ENCODE measurements around the gene ACADVL.

ACADVL gene

GRCh38 chr17:7217113-7217987 lies 2.4 kb upstream of the ACADVL start:
- peak; percentile 79 for DNase-seq (ENCODE audit: low spot score)

DNA sequence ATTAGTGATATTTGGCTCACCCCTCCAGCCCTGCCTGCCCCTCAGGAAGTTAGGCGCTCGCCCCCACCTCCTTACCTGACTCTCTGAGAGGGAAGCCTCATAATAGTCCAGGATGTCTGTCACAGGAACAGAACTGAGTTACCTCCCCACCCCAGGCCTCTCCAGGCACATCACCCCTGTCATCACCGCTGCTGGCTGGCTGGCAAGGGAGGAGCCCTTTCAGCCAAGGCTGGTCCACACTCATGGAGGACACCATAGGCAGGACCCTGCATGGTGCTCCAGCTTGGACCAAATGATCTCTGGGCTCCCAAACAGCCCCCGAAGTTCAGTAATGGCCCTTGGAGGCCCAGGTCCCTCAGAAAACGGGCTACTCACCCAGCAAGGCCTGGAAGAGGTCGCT lies 1.6 kb upstream of the ACADVL start:
- no peak for DNase-seq (ENCODE audit: low spot score)

GRCh38 chr17:7218758-7219157 lies 980 bp upstream of the ACADVL start:
- DNase-seq (ENCODE audit: low spot score): no peak

DNA sequence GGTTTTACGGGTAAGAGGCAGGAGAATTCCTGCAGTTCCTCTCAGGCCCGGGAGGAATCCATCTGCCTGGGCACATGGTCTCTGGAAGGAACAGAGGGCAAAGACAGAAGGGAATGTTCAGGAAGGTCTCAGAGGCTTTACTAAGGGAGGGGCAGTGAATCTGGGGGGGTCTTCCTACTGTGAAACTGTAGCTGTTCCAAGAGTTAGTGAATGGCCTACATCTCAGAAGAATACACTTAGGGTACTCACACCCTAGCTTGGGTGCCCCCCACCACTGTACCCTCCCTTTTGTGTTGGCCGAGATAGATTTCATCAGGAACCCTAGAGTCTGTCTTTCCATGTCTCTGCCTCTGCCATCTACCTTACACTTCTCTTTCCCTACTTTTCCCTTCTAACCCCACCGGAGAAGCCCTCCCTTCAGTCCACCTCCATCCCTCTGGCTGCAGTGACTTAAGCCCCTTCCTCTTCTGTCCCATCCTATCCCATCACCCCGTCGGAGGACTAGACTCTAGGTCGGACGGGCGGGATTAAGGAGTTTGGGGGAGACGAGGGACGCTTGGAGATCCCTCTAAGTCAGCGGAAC lies 418 bp upstream of the ACADVL start:
- no peak for DNase-seq (ENCODE audit: low spot score)

GRCh38 chr17:7220593-7221277 lies 997 bp downstream of the ACADVL start:
- peak; percentile 58 for DNase-seq (ENCODE audit: low spot score)

- DNase-seq (ENCODE audit: low spot score): no peak
These were observed 1.7 kb downstream of the ACADVL start for GRCh38 chr17:7221278-7222092.

DNA sequence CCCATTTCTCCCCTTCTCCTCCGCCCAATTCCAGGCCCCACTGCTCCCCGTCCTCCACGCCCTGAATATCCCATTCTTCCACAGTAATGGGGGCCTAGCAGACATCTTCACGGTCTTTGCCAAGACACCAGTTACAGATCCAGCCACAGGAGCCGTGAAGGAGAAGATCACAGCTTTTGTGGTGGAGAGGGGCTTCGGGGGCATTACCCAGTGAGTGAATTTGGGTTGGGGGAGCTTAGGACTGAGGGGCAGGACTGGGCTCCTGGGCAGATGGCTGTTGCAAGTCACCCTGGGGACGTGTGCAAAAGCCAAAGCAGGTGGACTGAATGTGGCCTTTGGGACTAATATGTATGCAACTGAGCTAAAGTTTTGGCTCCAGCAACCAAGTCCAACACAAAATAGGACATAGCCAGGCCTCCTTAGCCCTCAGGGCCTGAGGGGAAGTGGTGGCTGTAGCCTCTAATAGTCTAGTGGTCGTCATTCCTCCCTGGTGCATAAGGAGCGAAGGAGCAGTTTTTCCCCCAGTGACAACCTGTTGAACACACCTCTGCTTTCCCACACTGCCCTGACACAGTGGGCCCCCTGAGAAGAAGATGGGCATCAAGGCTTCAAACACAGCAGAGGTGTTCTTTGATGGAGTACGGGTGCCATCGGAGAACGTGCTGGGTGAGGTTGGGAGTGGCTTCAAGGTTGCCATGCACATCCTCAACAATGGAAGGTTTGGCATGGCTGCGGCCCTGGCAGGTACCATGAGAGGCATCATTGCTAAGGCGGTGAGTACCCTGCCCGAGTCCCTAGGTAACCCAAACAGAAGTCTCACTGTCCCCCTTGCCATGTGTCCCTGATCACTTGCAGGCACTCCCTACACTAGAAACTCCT lies 2.6 kb downstream of the ACADVL start:
- DNase-seq (ENCODE audit: low spot score): no peak

DNA sequence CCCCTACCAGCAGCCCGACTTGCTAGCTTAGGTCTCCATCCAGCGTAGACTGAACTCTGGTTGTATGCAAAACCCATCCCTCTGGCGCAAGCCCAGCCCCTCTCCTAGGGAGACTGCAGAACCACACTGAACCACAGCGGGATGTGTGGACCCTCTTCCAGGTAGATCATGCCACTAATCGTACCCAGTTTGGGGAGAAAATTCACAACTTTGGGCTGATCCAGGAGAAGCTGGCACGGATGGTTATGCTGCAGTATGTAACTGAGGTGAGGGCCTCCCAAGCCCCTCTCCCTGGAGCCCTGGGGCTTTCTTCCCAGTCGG lies 3.2 kb downstream of the ACADVL start:
- DNase-seq (ENCODE audit: low spot score): no peak

GRCh38 chr17:7223375-7223774 lies 3.6 kb downstream of the ACADVL start:
- no peak for DNase-seq (ENCODE audit: low spot score)

- DNase-seq (ENCODE audit: low spot score): no peak
These were observed 4.4 kb downstream of the ACADVL start for GRCh38 chr17:7224110-7224509.

- no peak for DNase-seq (ENCODE audit: low spot score)
These were observed 4.9 kb downstream of the ACADVL start for GRCh38 chr17:7224661-7225111.

- no peak for DNase-seq (ENCODE audit: low spot score)
These were observed 6.1 kb downstream of the ACADVL start for GRCh38 chr17:7225711-7226331.

- no peak for DNase-seq (ENCODE audit: low spot score)
These were observed 7.3 kb downstream of the ACADVL start for GRCh38 chr17:7226721-7227710.

- DNase-seq (ENCODE audit: low spot score): no peak
These were observed 9.2 kb downstream of the ACADVL start for GRCh38 chr17:7228920-7229319.

DNA sequence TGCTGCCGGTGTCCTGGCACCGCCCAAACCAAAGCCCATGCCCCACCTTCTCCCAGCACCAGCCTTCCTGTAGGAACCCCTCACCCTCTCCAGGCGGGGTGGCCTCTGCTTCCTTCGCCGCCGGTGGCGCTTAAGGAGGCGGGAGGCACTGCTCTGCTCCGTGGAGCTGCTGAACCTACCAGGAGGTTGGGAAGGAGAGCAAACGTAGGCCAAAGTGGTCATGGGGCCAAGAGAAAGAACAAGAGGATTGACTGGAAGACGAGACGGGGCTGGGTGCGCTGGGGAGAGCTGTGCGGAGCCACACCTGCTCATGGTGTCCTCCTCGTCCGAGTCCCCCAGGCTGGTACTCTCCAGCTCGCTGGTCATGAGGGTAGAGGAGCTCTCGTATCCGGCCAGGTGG lies 9.8 kb downstream of the ACADVL start:
- no peak for DNase-seq (ENCODE audit: low spot score)

DNA sequence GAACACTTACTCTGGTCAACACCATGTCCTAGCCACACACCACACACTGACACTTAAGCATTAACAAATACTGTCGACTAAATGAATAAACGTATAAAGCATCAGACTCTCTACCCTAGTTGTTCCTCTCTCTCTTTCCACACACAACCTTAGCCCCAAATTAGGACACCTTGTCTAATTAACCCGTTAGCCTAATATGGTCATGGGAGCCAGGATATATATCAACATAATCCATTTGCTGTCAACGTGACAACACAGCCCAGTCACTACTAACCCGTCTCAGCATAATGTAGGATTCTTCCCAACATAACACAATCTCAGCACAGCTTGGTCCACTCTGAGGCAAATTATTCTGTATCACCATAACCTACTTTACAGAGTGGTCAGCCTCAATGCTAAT lies 12.4 kb downstream of the ACADVL start:
- DNase-seq (ENCODE audit: low spot score): no peak

GRCh38 chr17:7233701-7234082 lies 14.0 kb downstream of the ACADVL start:
- DNase-seq (ENCODE audit: low spot score): no peak

DNA sequence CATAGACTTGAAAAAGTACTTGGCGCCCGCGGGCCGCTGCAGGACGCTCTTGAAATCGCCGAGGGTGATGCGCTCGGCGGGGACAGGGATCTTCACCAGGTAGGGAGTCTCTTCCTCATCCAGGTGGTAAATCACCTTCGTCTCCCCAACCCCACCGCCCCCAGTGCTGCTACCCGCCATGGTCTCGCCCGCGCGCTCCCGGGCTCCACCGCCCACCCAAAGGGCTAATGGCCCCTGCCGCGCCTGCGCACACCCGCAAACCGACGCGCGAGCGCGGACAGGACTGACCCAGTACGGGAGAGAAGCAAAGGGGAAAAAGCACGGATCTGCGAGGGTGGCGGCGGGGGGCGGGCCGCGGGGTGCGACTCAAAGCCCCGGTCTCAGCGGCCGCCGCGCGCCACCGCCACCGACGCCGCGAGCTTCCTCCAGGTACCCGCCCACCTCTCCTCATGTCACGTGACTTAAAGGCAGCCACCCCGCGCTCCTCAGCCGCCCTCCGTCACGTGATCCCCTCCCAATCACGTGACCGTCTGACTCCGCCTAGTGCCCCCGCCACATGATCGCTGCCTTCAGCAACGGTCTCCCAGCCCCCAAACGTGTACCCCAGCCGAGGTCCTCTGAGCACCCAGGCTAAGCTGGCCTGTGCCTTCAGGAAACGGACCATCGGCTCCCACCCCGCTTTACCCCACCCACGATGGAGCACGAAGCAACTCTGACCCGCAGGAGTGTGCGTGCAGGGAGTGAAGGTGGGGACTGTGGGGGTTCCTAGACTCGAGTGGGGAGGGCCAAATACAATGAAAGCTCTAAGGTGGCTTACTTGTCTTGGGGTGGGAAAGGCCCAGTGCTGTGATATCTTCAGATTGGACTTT lies 14.6 kb downstream of the ACADVL start, which contains the start of gene DVL2:
Gene DVL2 (minus strand): TSS at position 435 of the 869 bp plus-strand sequence. CDS start 255 bp downstream, at position 180.
- peak; percentile 95 for DNase-seq (ENCODE audit: low spot score)
